D341Med (cell line): ENCODE data around the gene ZNF225.
"Not testable (repeated sequence)": the region's sequence is repeated elsewhere in the genome, so short reads cannot be mapped to it uniquely, and the experiment has no call there.

Experiments
- DNase-seq: peaks from one replicate; pipeline ENCODE4 v3.0.0; 2012; ENCODE audit warnings: low spot score

ZNF225 gene

DNA sequence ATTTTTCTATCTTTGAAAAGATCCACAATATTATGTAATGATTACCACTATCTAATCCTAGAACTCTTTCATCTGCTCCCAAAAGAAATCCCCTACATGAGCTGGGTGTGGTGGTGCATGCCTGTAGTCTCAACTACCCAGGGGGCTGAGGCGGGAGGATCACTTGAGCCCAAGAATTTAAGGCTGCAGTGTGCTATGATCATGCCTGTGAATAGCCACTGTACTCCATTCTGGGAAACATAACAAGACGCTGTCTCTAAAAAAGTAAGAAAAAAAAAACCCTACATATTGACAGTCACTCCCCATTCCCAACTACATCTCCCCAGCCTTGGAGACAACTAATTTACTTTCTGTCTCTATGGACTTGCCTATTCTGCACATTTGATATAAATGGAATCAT lies 50.6 kb downstream of the ZNF225 start:
- no peak for DNase-seq

DNA sequence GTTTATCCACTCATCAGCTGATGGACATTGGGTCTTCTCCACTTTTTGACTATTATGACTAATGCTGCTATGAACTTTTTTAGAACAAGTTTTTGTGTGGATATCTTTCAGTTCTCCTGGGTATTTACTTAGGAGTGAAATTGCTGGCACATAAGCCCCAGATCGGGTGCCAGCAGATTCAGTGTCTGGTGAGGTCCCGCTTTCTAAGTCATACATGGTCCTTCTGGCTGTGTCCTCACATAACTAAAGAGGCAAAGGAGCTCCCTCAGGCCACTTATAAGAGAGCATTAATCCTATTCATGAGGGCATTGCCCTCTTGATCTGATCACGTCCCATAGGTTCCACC lies 51.1 kb downstream of the ZNF225 start:
- DNase-seq, result peak; percentile 15

DNA sequence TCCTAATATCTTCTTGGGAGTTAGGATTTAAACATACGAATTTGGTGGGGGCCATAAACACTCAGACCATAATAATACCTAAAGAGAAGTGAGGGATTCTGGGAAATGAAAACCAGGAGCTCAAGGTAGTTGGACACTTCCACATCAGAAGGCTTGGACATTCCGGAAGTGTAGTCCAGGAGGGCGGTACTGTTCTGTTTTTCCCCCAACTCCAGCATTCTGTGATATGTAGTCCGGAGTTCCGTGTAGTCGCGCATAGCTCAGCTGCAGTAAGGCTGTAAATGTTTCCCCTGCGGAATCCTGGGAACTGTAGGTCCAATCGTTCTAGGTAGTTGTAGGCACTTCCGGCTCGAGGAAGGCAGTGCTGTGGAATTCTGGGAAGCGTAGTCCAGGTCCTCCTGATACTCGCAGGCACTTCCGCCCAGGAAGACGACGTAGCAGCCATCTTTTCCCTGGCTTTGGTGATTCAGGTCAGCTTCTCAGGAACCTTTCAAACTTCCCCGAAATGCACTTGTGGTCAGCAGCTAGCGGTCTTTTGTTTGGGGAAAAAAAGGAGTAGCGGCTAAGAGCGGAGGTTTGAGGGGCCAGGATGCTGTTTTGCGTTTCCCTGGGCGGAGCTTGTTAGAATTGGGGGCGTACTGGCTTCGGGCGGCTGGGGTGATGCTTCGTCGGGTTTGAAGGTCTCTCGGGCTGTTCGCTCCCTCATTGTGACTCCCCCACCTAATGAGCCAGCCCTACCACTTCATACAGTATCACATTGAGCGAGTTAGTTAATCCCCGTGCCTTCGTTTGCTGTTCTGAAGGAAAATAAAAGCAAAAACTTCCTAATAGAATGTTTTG lies 51.7 kb downstream of the ZNF225 start, which contains the start of gene ZNF226:
ZNF226 (plus strand) TSS at position 428 of the 840 bp plus-strand sequence. CDS start 4,981 bp downstream, outside the sequence.
- peak; percentile 89 for DNase-seq

GRCh38 chr19:44170660-44171059 lies 57.5 kb downstream of the ZNF225 start:
- DNase-seq, result not testable (repeated sequence)

DNA sequence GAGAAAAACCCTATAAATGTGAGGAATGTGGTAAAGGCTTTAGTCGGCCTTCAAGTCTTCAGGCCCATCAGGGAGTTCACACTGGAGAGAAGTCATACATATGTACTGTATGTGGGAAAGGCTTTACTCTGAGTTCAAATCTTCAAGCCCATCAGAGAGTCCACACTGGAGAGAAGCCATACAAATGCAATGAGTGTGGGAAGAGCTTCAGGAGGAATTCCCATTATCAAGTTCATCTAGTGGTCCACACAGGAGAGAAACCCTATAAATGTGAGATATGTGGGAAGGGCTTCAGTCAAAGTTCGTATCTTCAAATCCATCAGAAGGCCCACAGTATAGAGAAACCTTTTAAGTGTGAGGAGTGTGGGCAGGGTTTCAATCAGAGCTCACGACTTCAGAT lies 63.4 kb downstream of the ZNF225 start:
- no peak for DNase-seq

DNA sequence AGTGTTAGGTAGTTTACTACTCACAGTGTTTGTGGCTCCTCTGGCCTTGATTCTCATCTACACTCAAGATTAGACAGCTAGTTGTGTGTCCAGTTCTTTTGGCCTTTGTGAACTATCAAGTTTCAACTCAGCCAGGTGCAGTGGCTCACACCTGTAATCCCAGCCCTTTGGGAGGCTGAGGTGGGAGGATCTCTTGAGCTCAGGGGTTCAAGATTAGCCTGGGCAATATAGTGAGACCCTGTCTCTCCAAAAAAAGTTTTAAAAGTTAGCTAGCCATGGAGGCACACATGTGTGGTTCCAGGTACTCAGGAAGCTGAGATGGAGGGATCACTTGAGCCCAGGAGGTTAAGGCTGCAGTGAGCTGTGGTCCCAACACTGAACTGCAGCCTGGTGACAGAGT lies 67.8 kb downstream of the ZNF225 start:
- no peak for DNase-seq

DNA sequence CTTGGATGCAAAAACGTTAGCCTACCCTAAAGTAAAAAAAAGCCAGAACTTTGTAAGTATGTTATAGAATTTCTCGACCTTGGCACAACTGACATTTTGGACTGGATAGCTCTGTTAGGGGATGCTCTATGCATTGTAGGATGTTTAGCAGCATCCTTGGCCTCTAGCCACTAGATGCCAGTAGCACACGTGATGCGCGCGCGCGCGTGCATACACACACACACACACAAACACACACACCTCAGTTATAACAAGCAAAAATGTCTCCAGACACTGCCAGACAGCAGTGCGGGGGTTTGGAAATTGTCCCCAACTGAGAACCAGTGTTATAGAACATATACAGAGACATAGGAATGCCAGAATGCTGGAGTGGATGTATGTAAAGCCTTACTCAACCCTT lies 68.9 kb downstream of the ZNF225 start:
- no peak for DNase-seq
